H1 (cell line): ENCODE data around the gene MYLK. TPM values are rescaled to one million over a fixed set of nuclear protein-coding genes. Genes with fewer than 3 reads are reported as not detected.

ENCODE experiments used
- SIRT6 ChIP-seq: IDR thresholded peaks from one replicate; pipeline ENCODE4 v1.7.1; 2012; ENCODE audit warnings: low read length, inconsistent platforms
- polyA plus RNA-seq, 7 experiments: library from polyadenylated mRNA; depleted of rRNA in 3 of 7; stranded (reverse) in 5 of 7; unstranded in 2 of 7; fragments of >200 nt in 5 of 7; fragments of 200-250 nt in 2 of 7; gene quantifications; 1 replicate in 5 of 7; 2 replicates in 1 of 7; 4 replicates in 1 of 7; pipeline versions ENCODE4 v1.2.1 to v1.2.3, GENCODE V29; 2011 to 2013; ENCODE audit warnings: missing spikeins in 2 of 7, mixed read lengths in 2 of 7
- total RNA-seq: library from RNA; stranded (reverse); fragmentation: NEBNext Ultra II Directional; extraction: Animal tissue kit (Norgen Biotek cat#: 25700); gene quantifications from 2 replicates; pipeline ENCODE4 v1.2.1, GENCODE V29; 2021

Gene MYLK
- total and polyA plus RNA-seq, 2 of the 8 experiments (the other 6 are each of a cell fraction or from before 2014, with no cell fraction given): 11.6 to 21.3 TPM

DNA sequence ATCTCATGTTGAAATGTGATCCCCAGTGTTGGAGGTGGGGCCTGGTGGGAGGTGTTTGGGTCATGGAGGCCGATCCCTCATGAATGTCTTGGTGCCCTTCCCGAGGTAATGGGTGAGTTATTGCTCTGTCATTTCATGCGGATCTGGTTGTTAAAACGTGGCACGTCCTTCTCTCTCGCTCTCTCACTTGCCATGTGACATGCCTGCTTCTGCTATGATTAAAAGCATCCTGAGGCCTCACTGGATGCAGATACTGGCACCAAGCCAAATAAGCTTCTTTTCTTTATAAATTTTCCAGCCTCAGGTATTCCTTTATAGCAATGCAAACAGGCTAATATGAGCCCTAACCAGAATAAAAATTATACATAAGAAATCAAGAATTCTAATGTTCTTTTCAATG is 267.5 kb downstream of the MYLK start (continued):
- no peak for TF ChIP-seq SIRT6
